HFFc6 (cell line): ENCODE measurements around the gene ARHGAP23. TPM values are rescaled to one million over a fixed set of nuclear protein-coding genes. Genes with fewer than 3 reads are reported as not detected.
A peak's percentile ranks its signal among the peaks of the same experiment; 100 is the strongest.

Experiments used
- DNase-seq: peaks from one replicate; pipeline ENCODE4 v3.0.0-alpha.2; 2018
- H3K27ac Mint-ChIP-seq: 2 replicates; pipeline ENCODE4 v1.8.0; 2020; ENCODE audit warnings: mild to moderate bottlenecking, mixed read lengths
- H3K27me3 Mint-ChIP-seq: 2 replicates; pipeline ENCODE4 v1.8.0; 2021; ENCODE audit warnings: mild to moderate bottlenecking, moderate library complexity, mixed read lengths; ENCODE audit not compliant: insufficient read depth
- H3K36me3 Mint-ChIP-seq: 2 replicates; pipeline ENCODE4 v1.8.0; 2021; ENCODE audit warnings: low read depth, mixed read lengths
- H3K4me1 Mint-ChIP-seq: 2 replicates; pipeline ENCODE4 v1.8.0; 2020; ENCODE audit warnings: low read depth, mixed read lengths
- H3K4me3 Mint-ChIP-seq: 2 replicates; pipeline ENCODE4 v1.8.0; 2020; ENCODE audit warnings: mild to moderate bottlenecking, moderate library complexity, mixed read lengths
- H3K9me3 Mint-ChIP-seq: 2 replicates; pipeline ENCODE4 v1.8.0; 2020; ENCODE audit warnings: mild to moderate bottlenecking, mixed read lengths
- CTCF ChIP-seq: fragments of 200-600 bp; sonication (generic); IDR thresholded peaks from 2 replicates; pipeline ENCODE4 v1.5.0; 2021; ENCODE audit warnings: antibody characterized with exemption, mild to moderate bottlenecking
- total RNA-seq, 6 experiments: library from RNA; stranded (reverse); fragmentation: NEBNext Ultra II Directional; extraction: Animal tissue kit (Norgen Biotek cat#: 25700); gene quantifications; 2 replicates in 1 of 6; 3 replicates in 5 of 6; pipeline ENCODE4 v1.2.3, GENCODE V29; 2021

The ARHGAP23 gene
- total RNA-seq, 6 experiments from 2014 or later = 206 to 231 (median 224) TPM

- Mint-ChIP-seq H3K4me1 (no peaks in the 10 kb centered on the region), H3K27ac (no peak overlapping the region), H3K9me3 (no peaks in the 10 kb centered on the region), H3K36me3 (no peaks in the 10 kb centered on the region), H3K4me3 (no peak overlapping the region), H3K27me3 (peaks cover 7% of the 10 kb centered on the region)
- DNase-seq = no peak
- TF ChIP-seq CTCF = no peak
These were observed 22.6 kb upstream of the ARHGAP23 start for GRCh38 chr17:38405654-38406053.

GRCh38 chr17:38410201-38410600, 18.1 kb upstream of the ARHGAP23 start:
- Mint-ChIP-seq H3K27ac (no peak overlapping the region), H3K4me1 (peaks cover 7% of the 10 kb centered on the region), H3K9me3 (no peaks in the 10 kb centered on the region), H3K36me3 (no peaks in the 10 kb centered on the region), H3K27me3 (peaks cover 4% of the 10 kb centered on the region), H3K4me3 (no peak overlapping the region)
- no peak for DNase-seq
- no peak for TF ChIP-seq CTCF

- Mint-ChIP-seq H3K27me3 (peaks cover 14% of the 10 kb centered on the region), H3K27ac (peak overlapping the region; percentile 85), H3K4me1 (peaks cover 14% of the 10 kb centered on the region)
These were observed 12.7 kb upstream of the ARHGAP23 start for GRCh38 chr17:38415250-38416194.

GRCh38 chr17:38416840-38417209, 11.4 kb upstream of the ARHGAP23 start:
- Mint-ChIP-seq H3K36me3 (no peaks in the 10 kb centered on the region), H3K9me3 (no peaks in the 10 kb centered on the region), H3K4me3 (no peak overlapping the region), H3K4me1 (peaks cover 25% of the 10 kb centered on the region), H3K27ac (no peak overlapping the region), H3K27me3 (peaks cover 15% of the 10 kb centered on the region)
- no peak for DNase-seq
- TF ChIP-seq CTCF = no peak

More at GRCh38 chr17:38415250-38416194, 12.7 kb upstream of the ARHGAP23 start:
- Mint-ChIP-seq H3K9me3 (no peaks in the 10 kb centered on the region), H3K36me3 (no peaks in the 10 kb centered on the region), H3K4me3 (peak overlapping the region; percentile 81)
- no peak for TF ChIP-seq CTCF
- no peak for DNase-seq

GRCh38 chr17:38417210-38417951, 10.9 kb upstream of the ARHGAP23 start:
- no peak for DNase-seq
- no peaks in the 10 kb centered on the region for H3K9me3 Mint-ChIP-seq
- H3K36me3 Mint-ChIP-seq = no peaks in the 10 kb centered on the region
- H3K27me3 Mint-ChIP-seq = peaks cover 15% of the 10 kb centered on the region
- no peak overlapping the region for H3K4me3 Mint-ChIP-seq
- H3K27ac Mint-ChIP-seq = no peak overlapping the region
- H3K4me1 Mint-ChIP-seq = peaks cover 26% of the 10 kb centered on the region
- no peak for TF ChIP-seq CTCF
